Measurements from ENCODE around the gene FNDC3B. TPM values are rescaled to one million over a fixed set of nuclear protein-coding genes. Genes with fewer than 3 reads are reported as not detected.

Gene FNDC3B
- total and polyA plus RNA-seq, 2 of the 8 experiments (the other 6 are each of a cell fraction or from before 2014, with no cell fraction given): 14.1 to 44.4 TPM

DNA sequence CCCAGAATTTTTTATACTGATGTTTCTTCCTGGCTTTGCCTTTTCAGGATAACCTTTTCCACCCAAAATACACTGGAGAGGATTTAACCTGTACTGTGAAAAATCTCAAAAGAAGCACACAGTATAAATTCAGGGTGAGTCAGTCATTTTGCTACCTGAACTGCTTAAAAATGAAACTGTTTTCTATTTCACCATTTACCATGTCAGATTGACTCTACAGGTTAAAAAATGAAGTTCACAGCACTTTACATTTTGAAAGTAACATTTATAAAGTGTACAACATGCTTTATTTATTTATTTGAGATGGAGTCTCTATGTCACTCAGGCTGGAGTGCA lies 293.6 kb downstream of the FNDC3B start:
- TF ChIP-seq JUN (IDR thresholded peaks at IDR 0.05; ENCODE audit: low read depth, low read length): no peak
- no peak for TF ChIP-seq CHD1 (IDR thresholded peaks at IDR 0.05; ENCODE audit: low read depth, low read length)
- TF ChIP-seq CBX5 (IDR thresholded peaks at IDR 0.05; ENCODE audit: low read depth, low read length): no peak
- TF ChIP-seq BRCA1 (IDR thresholded peaks at IDR 0.05; ENCODE audit: low read depth, low read length): no peak
- TF ChIP-seq, protein P1, sequence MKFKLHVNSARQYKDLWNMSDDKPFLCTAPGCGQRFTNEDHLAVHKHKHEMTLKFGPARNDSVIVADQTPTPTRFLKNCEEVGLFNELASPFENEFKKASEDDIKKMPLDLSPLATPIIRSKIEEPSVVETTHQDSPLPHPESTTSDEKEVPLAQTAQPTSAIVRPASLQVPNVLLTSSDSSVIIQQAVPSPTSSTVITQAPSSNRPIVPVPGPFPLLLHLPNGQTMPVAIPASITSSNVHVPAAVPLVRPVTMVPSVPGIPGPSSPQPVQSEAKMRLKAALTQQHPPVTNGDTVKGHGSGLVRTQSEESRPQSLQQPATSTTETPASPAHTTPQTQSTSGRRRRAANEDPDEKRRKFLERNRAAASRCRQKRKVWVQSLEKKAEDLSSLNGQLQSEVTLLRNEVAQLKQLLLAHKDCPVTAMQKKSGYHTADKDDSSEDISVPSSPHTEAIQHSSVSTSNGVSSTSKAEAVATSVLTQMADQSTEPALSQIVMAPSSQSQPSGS (IDR thresholded peaks at IDR 0.05; ENCODE audit: low read length): no peak
- no peak for TF ChIP-seq RNF2 (IDR thresholded peaks at IDR 0.05; ENCODE audit: borderline replicate concordance, low read depth, low read length, missing control alignments, poor library complexity, severe bottlenecking)
- TF ChIP-seq ZNF274 (IDR thresholded peaks at IDR 0.05; ENCODE audit: borderline replicate concordance, extremely low read depth, low read length): no peak
- TF ChIP-seq TCF12 (IDR thresholded peaks at IDR 0.05; ENCODE audit: low read depth, low read length): no peak
- TF ChIP-seq, protein P2, sequence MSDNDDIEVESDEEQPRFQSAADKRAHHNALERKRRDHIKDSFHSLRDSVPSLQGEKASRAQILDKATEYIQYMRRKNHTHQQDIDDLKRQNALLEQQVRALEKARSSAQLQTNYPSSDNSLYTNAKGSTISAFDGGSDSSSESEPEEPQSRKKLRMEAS (IDR thresholded peaks at IDR 0.05): no peak
- TF ChIP-seq NANOG (IDR thresholded peaks at IDR 0.05; ENCODE audit: insufficient read depth, low read depth, low read length, poor library complexity, severe bottlenecking): no peak
- Histone ChIP-seq H2BK5ac (ENCODE audit: low read depth, low read length) (no peak overlapping the region), H4K5ac (ENCODE audit: insufficient read length, low read depth, low read length) (no peak overlapping the region), H3K9ac (replicated peaks in 1 of 4; ENCODE audit: extremely low read depth in 1 of 4, low read depth in 3 of 4, low read length in 3 of 4) (no peak overlapping the region), H3K18ac (ENCODE audit: extremely low read depth, low read length) (no peak overlapping the region), H4K20me1 (replicated peaks in 1 of 2; ENCODE audit: control insufficient read depth in 1 of 2, insufficient read depth in 2 of 2, low read length in 2 of 2) (no peaks in the 10 kb centered on the region), H3K4me3 (ENCODE audit: extremely low read depth in 1 of 4, insufficient read depth in 2 of 4, low read depth in 3 of 4, low read length in 4 of 4) (no peak overlapping the region), H4K8ac (ENCODE audit: extremely low read depth, insufficient read depth, low read length) (no peak overlapping the region), H3K9me3 (ENCODE audit: insufficient read depth in 2 of 2, low read depth in 1 of 2, low read length in 1 of 2) (no peaks in the 10 kb centered on the region), H2AFZ (ENCODE audit: low read length) (no peak overlapping the region), H3K56ac (replicated peaks; ENCODE audit: insufficient read length, low read depth, low read length) (no peak overlapping the region), H2BK20ac (ENCODE audit: low read length) (no peak overlapping the region), H3K4ac (replicated peaks; ENCODE audit: insufficient read length, low read depth, low read length) (no peak overlapping the region), H4K91ac (replicated peaks; ENCODE audit: insufficient read length, low read length) (no peak overlapping the region), H3K14ac (ENCODE audit: insufficient read length) (no peak overlapping the region), H3K79me1 (ENCODE audit: low read depth, low read length) (no peaks in the 10 kb centered on the region; the same call in 1 of the 2 replicates), H3K27ac (ENCODE audit: low read depth, low read length) (no peak overlapping the region), H3K36me3 (ENCODE audit: control insufficient read depth in 2 of 4, insufficient read depth in 4 of 4, low read length in 3 of 4) (peaks cover 0 to 29% (median 12%) of the 10 kb centered on the region in 4 experiments; a peak in 4 of 8 replicates), H2BK120ac (replicated peaks; ENCODE audit: low read depth, low read length) (no peak overlapping the region), H2BK15ac (ENCODE audit: low read length) (no peak overlapping the region), H2AK5ac (ENCODE audit: low read depth, low read length) (no peak overlapping the region), H3K4me1 (replicated peaks in 1 of 4; ENCODE audit: control insufficient read depth in 3 of 4, insufficient read depth in 4 of 4, low read length in 3 of 4) (no peaks in the 10 kb centered on the region), H3K4me2 (ENCODE audit: insufficient read depth in 1 of 2, low read depth in 2 of 2, low read length in 2 of 2) (no peak overlapping the region), H3K23ac (ENCODE audit: insufficient read length) (no peak overlapping the region), H3K79me2 (ENCODE audit: control insufficient read depth in 1 of 2, insufficient read depth in 2 of 2, low read length in 2 of 2) (no peaks in the 10 kb centered on the region), H3K23me2 (ENCODE audit: low read depth, low read length) (no peaks in the 10 kb centered on the region), H3K27me3 (replicated peaks in 1 of 4; ENCODE audit: control insufficient read depth in 3 of 4, extremely low read depth in 1 of 4, insufficient read depth in 3 of 4, low read length in 3 of 4) (no peaks in the 10 kb centered on the region), H2BK12ac (ENCODE audit: low read depth, low read length) (no peak overlapping the region)
- POLR2A ChIA-PET (ENCODE audit: partially characterized antibody): interaction anchor here (0.7 to 1.7 kb wide), 3 partner anchors 10 to 297 kb away, joined by 3 to 4 read pairs (median 4); no protein-coding TSS in a partner anchor
- CTCF ChIA-PET (ENCODE audit: partially characterized antibody): interaction anchor here (0.6 to 2.8 kb wide), 36 partner anchors 9 to 660 kb away, joined by 3 to 26 read pairs (median 4); no protein-coding TSS in a partner anchor
- FAIRE-seq: no peak
- no peak for DNase-seq (ENCODE audit: low read depth in 1 of 2, low spot score in 2 of 2)
